ENCODE measurements around the gene TSHR.

- no peak for TF ChIP-seq POLR2AphosphoS5 (IDR thresholded peaks at IDR 0.05)
- TF ChIP-seq, protein P1, sequence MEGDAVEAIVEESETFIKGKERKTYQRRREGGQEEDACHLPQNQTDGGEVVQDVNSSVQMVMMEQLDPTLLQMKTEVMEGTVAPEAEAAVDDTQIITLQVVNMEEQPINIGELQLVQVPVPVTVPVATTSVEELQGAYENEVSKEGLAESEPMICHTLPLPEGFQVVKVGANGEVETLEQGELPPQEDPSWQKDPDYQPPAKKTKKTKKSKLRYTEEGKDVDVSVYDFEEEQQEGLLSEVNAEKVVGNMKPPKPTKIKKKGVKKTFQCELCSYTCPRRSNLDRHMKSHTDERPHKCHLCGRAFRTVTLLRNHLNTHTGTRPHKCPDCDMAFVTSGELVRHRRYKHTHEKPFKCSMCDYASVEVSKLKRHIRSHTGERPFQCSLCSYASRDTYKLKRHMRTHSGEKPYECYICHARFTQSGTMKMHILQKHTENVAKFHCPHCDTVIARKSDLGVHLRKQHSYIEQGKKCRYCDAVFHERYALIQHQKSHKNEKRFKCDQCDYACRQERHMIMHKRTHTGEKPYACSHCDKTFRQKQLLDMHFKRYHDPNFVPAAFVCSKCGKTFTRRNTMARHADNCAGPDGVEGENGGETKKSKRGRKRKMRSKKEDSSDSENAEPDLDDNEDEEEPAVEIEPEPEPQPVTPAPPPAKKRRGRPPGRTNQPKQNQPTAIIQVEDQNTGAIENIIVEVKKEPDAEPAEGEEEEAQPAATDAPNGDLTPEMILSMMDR (IDR thresholded peaks at IDR 0.05), result no peak
Measured at GRCh38 chr14:80973931-80974641, 18.7 kb downstream of the TSHR start.

All from suprapubic skin (tissue), 3 donors.